ENCODE measurements around the gene RPL4.
"Not testable (repeated sequence)": the region's sequence is repeated elsewhere in the genome, so short reads cannot be mapped to it uniquely, and the experiment has no call there.

DNA sequence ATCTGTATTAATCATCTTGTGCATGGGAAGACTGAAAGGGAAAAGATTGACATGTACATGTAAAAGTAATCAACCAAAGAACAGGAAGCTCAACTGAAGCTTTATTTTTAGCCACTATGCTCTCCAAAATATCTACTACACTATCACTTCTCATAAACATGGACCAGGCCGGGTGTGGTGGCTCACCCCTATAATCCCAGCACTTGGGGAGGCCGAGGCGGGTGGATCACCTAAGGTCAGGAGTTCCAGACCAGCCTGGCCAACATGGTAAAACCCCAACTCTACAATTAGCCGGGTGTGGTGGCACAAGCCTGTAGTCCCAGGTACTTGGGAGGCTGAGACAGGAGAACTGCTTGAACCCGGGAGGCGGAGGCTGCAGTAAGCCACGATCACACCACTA, 4.3 kb downstream of the RPL4 start:
- TF ChIP-seq EZH2phosphoT487 (IDR thresholded peaks at IDR 0.05): not testable (repeated sequence)
- TF ChIP-seq, protein P1, sequence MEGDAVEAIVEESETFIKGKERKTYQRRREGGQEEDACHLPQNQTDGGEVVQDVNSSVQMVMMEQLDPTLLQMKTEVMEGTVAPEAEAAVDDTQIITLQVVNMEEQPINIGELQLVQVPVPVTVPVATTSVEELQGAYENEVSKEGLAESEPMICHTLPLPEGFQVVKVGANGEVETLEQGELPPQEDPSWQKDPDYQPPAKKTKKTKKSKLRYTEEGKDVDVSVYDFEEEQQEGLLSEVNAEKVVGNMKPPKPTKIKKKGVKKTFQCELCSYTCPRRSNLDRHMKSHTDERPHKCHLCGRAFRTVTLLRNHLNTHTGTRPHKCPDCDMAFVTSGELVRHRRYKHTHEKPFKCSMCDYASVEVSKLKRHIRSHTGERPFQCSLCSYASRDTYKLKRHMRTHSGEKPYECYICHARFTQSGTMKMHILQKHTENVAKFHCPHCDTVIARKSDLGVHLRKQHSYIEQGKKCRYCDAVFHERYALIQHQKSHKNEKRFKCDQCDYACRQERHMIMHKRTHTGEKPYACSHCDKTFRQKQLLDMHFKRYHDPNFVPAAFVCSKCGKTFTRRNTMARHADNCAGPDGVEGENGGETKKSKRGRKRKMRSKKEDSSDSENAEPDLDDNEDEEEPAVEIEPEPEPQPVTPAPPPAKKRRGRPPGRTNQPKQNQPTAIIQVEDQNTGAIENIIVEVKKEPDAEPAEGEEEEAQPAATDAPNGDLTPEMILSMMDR (IDR thresholded peaks at IDR 0.05): not testable (repeated sequence)
